Skin epidermis (tissue), 12 donors: Measurements from ENCODE around the gene CFAP44.
"Not testable (repeated sequence)": the region's sequence is repeated elsewhere in the genome, so short reads cannot be mapped to it uniquely, and the experiment has no call there.

ENCODE experiments used
- H3K27ac ChIP-seq, 21 experiments: fragments of 200-600 bp; sonication (generic) in 11 of 21; one replicate each; pipeline ENCODE4 v1.5.0; 2020; ENCODE audit warnings: mild to moderate bottlenecking in 3 of 21, inconsistent platforms in 2 of 21, moderate library complexity in 2 of 21
- H3K4me3 ChIP-seq, 7 experiments: fragments of 200-600 bp; sonication (generic) in 2 of 7; one replicate each; pipeline ENCODE4 v1.5.0; 2020; ENCODE audit warnings: inconsistent platforms in 2 of 7, mild to moderate bottlenecking in 2 of 7, moderate library complexity in 1 of 7

CFAP44 gene

GRCh38 chr3:113441051-113441770 lies at the start of gene CFAP44:
CFAP44 (minus strand) TSS chr3:113441493; CDS start chr3:113433664, 7,829 bp downstream.
- Histone ChIP-seq H3K27ac (no peak within 1 kb of the TSS), H3K4me3 (peak within 1 kb of the TSS in 6 of 7 experiments; percentile 2 to 31 (median 20))

DNA sequence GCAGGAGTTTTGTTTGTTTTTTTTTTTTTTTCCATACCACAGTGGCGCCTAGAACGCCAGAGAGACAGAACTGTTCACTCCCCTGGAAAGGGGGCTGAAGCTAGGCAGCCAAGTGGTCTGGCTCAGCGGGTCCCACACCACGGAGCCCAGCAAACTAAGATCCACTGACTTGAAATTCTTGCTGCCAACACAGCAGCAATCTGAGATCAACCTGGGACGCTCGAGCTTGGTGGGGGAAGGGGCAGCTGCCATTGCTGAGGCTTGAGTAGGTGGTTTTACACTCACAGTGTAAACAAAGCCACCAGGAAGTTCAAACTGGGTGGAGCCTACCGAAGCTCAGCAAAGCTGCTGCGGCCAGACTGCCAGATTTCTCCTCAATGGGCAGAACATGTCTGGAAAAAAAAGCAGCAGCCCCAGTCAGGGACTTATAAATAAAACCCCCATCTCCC lies 43.9 kb upstream of the CFAP44 start:
- no peak overlapping the region for H3K27ac ChIP-seq
- H3K4me3 ChIP-seq: no peak overlapping the region

GRCh38 chr3:113468539-113468938 lies 27.2 kb upstream of the CFAP44 start:
- no peak overlapping the region for H3K4me3 ChIP-seq
- H3K27ac ChIP-seq: no peak overlapping the region

- H3K4me3 ChIP-seq: no peak overlapping the region
- no peak overlapping the region for H3K27ac ChIP-seq
Measured at GRCh38 chr3:113461488-113461887, 20.2 kb upstream of the CFAP44 start.

- not testable (repeated sequence) for H3K27ac ChIP-seq, H3K4me3 ChIP-seq
Measured at GRCh38 chr3:113458554-113458953, 17.3 kb upstream of the CFAP44 start.

DNA sequence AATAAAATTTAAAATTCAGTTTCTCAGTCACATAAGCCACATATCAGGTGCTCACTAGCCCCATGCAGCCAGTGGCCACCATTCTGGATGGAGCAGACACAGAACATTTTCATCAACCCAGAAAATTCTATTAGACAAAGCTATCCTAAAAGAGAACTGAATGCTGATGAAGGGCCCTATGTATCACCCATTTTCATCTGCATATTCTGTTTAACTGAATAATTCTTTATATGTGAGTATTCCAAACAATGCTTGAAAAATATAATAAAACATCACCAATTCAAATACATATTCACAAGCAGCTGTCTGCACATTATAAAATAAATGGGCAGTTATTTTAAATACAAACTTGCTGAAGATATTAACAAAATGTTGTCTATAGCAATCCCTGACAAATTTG lies 14.2 kb upstream of the CFAP44 start:
- H3K4me3 ChIP-seq: no peak overlapping the region
- no peak overlapping the region for H3K27ac ChIP-seq

- no peak overlapping the region for H3K27ac ChIP-seq
- H3K4me3 ChIP-seq: no peak overlapping the region
Measured at GRCh38 chr3:113454630-113455029, 13.3 kb upstream of the CFAP44 start.

GRCh38 chr3:113454057-113454456 lies 12.8 kb upstream of the CFAP44 start:
- Histone ChIP-seq H3K27ac (no peak overlapping the region), H3K4me3 (no peak overlapping the region)

DNA sequence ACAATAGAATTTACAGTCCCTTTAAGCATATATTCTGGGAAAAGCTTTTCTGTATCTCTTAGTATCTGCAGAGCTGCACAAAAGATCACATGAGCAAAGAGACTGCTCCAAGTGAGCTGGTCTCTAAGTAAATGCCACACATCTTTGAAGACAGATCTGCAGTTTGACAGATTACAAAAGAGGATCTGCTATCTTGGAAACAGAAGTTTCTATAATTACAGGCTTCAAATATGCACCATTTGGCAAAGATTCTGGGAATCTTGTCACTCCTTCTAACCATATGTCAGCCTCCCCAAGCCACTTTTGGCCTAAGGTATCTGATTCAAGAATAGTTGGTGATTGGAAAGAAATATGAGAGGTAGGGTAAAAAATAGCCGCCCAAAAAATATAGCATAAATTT lies 9.6 kb upstream of the CFAP44 start:
- H3K4me3 ChIP-seq: no peak overlapping the region
- no peak overlapping the region for H3K27ac ChIP-seq

GRCh38 chr3:113439606-113440005 lies 1.7 kb downstream of the CFAP44 start:
- Histone ChIP-seq H3K4me3 (no peak overlapping the region), H3K27ac (no peak overlapping the region)

DNA sequence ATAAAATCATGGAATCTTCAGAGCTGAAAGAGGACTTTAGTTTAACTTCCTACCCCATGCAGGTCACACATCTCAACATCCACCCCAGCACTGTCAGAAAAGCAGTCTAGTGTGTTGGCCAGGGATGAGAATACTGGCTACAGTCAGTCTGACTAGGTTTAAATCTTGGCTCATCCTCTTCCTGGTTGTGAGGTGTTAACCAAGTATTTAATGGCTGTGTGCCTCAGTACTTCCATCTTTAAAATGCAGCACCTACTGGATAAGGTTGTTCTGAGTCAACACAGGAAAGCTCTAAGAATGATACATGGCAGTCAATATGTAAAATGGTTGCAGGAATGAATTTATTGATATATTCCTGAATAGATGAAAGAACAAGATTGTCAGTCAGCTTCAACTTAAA lies 3.1 kb downstream of the CFAP44 start:
- H3K27ac ChIP-seq: no peak overlapping the region
- H3K4me3 ChIP-seq: no peak overlapping the region

GRCh38 chr3:113437411-113437810 lies 3.9 kb downstream of the CFAP44 start:
- Histone ChIP-seq H3K27ac (no peak overlapping the region), H3K4me3 (no peak overlapping the region)

DNA sequence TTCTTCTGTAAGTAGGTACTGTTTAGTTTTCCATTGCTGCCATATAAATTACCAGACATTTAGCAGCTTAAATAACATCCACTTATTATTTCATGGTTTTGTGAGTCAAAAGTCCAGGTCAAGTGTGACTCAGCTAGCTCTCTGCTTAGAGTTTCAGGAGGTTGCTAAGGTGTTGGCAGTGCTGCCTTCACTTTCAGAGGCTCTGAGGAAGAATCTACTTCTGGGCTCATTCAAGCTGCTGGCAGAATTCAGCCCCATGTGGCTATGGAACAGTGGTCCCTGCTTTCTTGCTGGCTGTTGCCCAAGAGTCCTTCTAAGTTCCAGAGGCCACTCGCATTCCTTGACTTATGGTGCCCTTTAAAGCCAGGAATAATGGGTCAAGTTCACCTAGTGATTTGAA lies 4.5 kb downstream of the CFAP44 start:
- no peak overlapping the region for H3K27ac ChIP-seq
- H3K4me3 ChIP-seq: no peak overlapping the region

- Histone ChIP-seq H3K27ac (no peak overlapping the region), H3K4me3 (no peak overlapping the region)
Measured at GRCh38 chr3:113431811-113432210, 9.5 kb downstream of the CFAP44 start.

DNA sequence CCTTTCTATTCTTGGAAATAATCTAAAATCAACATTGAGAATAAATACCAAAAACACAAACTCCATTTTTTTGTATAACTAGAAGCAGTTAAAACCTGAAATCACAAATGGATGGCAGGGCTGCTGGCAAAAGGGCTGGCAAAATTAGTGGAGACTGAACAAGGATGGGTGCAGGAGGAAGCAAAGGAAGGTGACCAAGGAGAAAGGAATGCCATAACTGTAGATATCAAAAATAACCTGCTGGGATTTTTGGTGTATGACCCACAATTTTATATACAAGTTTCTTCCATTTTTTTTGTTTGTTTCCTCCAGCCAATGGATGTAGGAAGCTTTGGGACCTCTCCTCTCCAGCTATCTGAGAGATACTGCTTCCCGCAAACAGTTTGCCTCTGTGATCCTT lies 12.7 kb downstream of the CFAP44 start:
- Histone ChIP-seq H3K27ac (no peak overlapping the region), H3K4me3 (no peak overlapping the region)

- Histone ChIP-seq H3K4me3 (no peak overlapping the region), H3K27ac (no peak overlapping the region)
Measured at GRCh38 chr3:113423699-113424098, 17.6 kb downstream of the CFAP44 start.

GRCh38 chr3:113421082-113421481 lies 20.2 kb downstream of the CFAP44 start:
- no peak overlapping the region for H3K27ac ChIP-seq
- no peak overlapping the region for H3K4me3 ChIP-seq

DNA sequence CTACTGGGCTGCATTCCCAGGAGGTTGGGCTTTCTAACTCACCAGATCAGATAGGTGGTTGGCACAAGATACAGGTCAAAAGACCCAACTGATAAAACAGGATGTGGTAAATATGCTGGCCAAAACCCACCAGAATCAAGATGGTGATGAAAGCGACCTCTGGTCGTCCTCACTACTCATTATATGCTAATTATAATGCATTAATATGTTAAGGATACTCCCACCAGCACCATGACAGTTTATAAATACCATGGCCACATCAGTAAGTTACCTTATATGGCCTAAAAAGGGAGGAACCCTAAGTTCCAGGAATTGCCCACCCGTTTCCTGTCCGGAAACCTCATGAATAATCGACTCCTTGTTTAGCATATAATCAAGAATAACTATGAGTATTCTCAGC lies 31.6 kb downstream of the CFAP44 start:
- H3K4me3 ChIP-seq: no peak overlapping the region

GRCh38 chr3:113405180-113405579 lies 36.1 kb downstream of the CFAP44 start:
- Histone ChIP-seq H3K27ac (no peak overlapping the region), H3K4me3 (no peak overlapping the region)

More for the DNA sequence above, 31.6 kb downstream of the CFAP44 start:
- H3K27ac ChIP-seq: no peak overlapping the region

DNA sequence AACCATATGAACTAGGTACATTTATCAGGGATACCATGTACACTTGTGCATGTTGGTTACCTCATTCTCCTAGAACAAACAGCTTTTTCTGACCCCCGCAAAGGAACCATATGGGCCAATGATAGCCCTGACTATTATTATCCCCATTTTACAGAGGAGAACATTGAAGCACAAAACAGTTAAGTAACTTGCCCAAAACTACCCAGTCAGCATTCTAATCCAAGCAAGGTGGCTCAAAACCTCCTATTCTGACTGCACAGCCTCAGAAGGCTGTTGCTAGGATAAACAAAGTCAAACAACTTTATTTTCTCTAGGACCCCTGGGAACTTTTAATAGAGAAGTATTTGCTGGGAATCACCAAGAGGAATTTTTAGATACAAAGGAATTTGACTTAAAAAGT lies 36.7 kb downstream of the CFAP44 start:
- no peak overlapping the region for H3K4me3 ChIP-seq
- no peak overlapping the region for H3K27ac ChIP-seq
